ENCODE results near the gene PIEZO1. TPM values are rescaled to one million over a fixed set of nuclear protein-coding genes. Genes with fewer than 3 reads are reported as not detected.

Gene PIEZO1
- polyA plus RNA-seq, 1 donor = 31.9 TPM

GRCh38 chr16:88768071-88768783, 16.8 kb downstream of the PIEZO1 start:
- DNase-seq = no peak

DNA sequence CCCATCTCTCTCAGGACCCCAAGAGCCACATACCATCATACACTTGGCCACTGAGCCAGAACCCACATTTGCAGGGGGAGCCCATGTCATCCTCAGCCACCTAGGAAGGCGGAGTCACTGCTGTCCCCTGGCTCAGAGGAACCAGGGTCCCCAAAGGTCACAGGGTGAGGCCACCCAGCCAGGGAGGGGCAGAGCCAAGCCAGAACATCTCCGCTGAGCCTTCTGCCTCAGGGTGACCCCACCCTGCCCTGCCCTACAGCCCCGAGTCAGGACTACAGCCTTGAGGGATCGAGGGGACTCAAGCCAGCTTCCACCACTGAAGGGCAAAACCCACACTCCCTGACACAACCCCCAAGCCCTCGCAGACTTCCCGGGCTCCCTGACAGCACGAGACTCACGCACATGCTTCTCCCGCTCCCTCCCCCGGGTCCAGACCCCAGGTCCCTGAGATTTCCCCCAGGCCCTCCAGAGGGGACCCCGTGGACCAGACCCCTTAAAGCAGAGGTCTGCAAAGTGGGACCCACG, 17.4 kb downstream of the PIEZO1 start:
- no peak for DNase-seq

GRCh38 chr16:88766975-88767374, 18.0 kb downstream of the PIEZO1 start:
- DNase-seq = no peak

DNA sequence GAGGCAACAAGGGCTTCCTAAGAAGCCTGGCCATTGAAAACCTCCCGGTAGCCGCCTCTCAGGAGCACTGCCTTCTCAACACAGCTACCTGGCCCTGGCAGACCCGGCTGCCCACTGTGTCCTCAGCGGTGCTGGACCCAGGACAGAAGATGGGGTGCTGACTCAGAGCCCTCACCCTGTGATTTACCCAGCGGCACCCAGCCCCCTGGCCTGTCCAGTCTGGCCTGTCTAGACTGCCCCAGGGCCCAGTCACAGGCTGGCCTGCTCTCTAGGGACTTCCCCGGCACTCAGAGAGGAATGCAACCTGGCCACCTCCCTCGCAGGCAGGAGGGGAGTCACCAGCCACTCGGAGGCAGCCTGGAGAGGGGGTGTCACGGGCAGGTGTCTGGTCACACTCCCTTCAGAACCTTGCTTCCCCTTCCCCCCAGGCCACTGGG, 20.1 kb downstream of the PIEZO1 start:
- no peak for DNase-seq

DNA sequence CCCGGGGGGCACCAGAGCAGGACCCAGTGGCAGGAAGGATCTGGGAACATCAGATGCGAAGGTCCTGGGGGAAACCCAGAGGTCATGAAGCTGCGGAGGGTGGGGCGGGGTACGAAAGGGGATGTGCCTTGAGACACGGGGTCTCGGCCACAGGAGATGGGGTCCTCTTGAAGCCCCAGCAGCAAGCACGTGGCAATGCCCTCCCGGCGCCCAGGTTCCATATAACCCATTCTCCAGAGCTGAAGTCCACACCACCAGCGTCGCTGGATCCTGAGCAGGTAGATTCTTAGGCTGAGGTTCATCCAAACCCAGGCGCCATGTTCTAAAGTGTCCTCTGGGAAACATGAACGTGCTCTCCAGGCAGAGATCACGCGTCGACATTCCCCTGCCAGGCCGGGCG, 20.9 kb downstream of the PIEZO1 start:
- no peak for DNase-seq

DNA sequence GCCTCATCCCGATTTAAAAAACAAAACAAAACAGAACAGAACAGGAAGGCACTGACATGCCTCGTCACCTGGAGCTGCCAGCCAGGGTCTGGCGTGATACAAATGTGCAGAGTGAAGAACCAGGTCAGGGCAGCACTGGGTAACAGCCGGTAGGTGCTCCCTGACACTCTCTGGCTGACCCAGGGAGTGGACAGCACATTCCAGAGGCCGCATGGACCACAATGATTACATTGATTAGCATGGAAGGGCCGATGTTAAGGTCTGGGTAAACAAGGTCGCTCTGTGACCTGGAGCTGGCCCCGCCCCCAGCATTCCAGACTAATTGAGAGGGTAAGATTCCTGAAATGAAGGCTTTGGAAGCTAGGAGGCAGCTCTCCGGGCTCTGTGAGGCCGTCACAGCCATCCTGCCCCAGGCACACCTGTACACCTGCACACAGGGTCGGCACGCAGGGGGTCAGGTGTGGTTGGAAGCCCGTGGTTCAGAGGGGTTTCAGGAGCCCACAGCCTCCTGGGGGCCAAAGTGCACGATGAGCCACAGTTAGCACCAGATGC, 21.4 kb downstream of the PIEZO1 start:
- no peak for DNase-seq

GRCh38 chr16:88762941-88763340, 22.1 kb downstream of the PIEZO1 start:
- no peak for DNase-seq

DNA sequence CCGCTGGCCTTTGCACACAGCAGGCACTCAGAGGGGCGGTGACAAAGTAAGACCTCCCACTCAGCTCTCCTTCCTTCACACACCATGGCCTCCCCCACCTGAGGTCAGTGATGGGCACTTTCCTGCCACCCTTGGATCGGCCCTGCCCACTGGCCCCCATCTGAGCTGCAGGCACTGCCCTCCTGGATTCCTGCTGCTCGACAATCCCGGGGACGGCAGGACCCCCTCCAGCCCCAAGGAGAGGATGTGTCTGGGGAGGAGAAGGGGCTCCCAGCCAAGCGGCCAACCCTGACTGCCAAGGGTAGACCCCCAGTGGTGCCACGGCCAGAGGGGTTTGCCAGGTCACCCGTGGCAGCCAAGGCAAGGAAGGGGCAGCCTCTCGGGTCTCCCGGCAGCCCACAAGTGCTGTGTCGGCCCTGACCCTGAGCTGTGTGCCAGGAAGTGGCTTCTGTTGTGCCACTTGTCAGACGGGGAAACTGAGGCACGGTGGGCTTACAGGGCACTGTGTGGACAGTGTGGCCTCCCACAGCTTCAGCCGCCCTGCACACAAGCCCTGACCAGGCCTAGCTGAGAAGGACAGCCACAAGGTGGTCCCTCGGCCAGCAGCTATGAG, 22.7 kb downstream of the PIEZO1 start:
- no peak for DNase-seq

DNA sequence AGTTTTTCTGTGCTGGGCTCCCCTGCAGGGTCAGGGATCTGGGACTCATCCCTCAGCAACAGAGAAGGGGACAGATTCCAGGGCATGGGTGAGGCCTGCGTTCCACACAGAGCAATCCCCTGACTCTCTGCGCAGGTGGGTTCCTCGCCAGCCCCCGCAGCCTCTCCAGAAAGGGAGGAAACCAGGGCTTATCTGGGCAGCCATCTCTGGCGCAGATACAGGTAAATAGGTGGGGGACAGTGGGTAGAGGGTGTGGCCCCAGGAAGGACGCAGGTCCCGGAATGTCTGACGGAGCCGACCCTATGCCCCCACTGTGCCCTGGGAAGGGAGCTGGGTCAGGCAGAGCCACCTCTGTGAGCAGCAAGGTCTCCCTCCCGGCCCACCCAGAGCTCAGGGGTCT, 23.2 kb downstream of the PIEZO1 start:
- no peak for DNase-seq

DNA sequence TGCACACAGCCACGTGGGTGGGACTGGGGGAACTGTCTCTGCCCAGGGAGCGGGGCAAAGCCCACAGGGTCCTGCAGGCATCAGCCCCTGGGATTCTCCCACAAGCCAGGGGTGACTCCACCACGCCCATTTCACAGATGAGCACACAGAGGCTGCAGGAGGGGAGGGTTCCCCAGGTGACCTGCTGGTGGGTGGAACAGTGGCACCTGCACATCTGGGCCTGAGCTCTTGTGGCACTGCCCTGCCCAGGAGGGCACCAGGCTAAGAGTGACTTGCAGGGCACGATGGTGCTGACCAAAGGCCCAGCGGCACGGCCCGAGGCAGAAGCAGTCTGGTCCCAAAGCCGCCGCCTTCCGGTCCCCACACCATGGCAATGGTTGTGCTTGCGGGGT, 23.9 kb downstream of the PIEZO1 start:
- no peak for DNase-seq

DNA sequence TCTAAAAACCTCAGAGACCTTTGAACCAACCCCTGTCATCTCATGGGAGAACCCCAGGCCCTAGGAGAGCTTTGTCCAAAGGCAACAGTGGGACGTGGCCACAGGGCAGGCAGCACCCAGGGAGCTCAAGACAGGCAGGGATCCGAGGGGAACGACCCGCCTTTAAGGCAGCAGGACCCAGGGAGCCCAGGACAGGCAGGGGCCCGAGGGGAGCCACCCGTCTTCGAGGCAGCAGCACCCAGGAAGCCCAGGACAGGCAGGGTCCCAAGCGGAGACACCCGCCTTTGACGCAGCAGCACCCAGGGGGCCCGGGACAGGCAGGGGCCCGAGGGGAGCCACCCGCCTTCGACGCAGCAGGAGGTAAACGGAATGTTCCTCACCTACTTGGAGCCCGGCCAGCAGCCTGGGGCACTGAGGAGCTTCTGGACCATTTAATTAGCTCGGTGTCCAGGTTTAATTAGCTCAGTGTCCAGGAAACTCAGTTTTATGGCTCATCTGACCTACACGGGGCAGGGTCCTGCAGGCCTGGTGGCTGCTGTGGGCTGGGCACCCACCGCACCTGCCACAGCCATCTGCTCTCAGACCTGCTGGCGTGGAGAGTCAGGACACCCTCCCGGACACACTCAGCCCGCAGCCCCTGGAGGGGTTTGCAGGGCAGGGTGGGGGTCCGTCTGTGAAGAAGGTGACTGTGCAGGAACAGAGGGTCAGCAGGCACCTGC, 24.4 kb downstream of the PIEZO1 start:
- DNase-seq = no peak

DNA sequence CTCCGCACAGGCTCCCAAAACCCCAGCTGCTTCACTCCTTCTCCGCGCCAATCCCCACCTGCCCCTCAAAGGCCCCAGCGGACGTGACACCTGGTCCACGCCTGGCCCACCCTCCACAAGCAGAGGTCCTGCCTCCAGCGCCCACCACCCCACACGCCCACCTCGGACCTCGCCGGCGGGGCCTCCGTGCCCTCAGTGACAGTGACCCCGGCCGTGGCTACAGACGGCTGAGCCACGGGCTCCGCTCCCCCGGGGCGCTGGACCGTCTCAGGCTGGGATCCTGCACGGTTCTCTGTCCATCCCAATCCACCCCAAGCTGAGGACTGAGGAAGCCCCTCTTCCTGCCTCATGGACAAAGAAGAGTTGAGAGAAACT, 25.1 kb downstream of the PIEZO1 start:
- DNase-seq = no peak

- no peak for DNase-seq
Measured at GRCh38 chr16:88759245-88759975, 25.6 kb downstream of the PIEZO1 start.

GRCh38 chr16:88758944-88759244, 26.1 kb downstream of the PIEZO1 start:
- no peak for DNase-seq

DNA sequence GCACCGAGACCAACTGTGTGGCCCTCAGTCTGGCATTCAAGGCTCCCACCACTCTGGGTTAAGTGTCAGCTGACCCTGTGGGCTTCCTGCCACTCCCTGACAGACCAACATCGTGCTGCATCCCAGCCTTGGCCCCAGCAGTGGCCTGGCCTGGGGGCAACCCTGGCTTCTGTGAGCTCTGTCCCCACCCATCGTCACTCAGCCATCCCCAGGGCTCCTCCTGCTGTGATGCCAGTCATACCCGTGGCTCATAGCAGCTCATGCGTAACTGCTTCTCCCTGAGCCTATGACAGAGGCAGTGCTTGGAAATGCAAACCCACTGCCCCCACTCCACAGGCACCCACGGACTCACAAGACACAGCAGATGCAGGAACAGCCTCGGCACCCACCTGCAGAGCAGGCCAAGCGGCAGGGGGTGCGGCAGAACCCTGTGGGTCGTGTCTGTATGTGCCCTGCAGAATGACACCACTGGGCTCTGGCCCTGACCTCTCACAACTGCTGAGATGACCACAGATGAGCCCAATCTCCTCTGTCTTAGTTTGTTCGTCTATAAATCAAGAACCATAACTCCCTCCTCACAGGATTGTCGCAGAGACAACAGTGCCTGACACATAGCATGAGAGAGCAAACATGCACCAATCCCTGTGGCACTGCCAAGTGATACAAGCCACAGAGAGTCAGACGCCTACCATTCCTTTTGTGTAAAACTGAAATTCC, 26.6 kb downstream of the PIEZO1 start:
- no peak for DNase-seq

DNA sequence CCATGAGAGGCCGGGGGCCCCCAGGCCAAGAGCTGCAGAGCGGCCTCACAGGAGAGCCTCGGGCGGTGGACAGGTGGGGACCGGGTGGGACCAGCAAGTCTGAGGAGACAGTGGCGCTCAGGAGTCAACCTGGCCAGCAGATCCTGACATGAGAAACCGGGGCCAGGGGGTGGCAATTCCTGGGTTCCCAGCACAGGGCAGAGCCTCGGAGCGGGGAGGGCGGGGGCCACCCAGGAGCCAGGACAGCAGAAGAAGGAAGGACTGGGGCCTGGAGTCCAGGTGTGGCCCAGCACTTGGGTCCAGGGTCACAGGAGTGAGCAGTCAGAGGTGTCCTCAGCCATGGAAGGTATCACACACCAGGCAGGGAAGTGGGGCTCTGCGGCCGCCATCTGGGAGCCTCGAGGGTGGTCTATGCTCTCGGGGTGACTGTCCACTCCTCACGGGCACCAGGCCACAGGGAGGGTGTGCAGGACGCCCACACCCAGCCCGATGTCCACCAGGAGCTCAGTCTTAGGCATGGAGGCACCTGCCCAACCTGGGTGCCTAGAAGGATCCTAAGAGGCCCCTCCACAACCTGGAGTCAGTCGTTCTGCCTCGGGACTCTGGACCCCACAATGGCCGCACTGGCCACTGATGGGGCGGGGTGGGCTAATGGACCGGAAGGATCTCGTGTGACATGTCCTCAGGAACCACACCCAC, 29.1 kb downstream of the PIEZO1 start:
- no peak for DNase-seq

DNA sequence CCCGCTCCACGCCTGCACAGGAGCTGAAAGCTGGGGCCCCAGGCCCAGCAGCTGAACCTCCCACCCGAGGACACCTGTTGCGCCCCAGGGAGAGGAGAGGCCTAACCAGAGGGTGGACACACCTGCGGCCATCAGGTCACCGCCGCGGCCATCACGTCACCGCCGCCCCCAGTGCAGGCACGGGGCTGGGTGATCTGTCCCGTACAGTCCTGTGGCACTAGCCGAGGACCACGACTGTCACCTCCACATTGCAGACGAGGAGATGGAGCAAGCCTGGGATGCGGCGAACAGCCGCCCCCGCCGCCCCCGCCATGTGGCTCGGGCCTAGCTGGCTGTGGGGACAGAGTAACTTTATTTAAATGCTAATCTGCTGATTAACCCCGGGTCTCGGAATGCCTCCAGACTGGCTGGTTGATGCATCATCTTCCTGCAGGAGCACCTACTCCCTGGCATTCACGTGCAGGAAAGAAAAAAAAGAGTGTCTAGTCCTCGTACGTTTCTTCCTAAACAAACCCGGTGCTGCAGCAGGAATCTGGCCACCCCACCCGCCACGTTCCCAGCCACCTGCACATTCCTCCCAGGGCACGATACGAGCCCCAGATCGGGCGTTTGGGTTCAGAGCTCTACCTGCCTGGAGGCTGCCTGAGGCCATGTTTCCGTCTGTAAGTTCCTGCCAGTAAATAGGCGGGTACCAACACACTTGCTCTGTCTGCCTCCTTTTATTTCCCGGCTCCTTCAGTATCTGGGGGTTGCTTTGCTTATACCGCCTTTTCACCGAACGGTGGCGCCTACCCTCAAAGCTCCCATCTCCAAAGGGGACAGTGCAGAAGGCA, 29.9 kb downstream of the PIEZO1 start:
- DNase-seq = no peak

DNA sequence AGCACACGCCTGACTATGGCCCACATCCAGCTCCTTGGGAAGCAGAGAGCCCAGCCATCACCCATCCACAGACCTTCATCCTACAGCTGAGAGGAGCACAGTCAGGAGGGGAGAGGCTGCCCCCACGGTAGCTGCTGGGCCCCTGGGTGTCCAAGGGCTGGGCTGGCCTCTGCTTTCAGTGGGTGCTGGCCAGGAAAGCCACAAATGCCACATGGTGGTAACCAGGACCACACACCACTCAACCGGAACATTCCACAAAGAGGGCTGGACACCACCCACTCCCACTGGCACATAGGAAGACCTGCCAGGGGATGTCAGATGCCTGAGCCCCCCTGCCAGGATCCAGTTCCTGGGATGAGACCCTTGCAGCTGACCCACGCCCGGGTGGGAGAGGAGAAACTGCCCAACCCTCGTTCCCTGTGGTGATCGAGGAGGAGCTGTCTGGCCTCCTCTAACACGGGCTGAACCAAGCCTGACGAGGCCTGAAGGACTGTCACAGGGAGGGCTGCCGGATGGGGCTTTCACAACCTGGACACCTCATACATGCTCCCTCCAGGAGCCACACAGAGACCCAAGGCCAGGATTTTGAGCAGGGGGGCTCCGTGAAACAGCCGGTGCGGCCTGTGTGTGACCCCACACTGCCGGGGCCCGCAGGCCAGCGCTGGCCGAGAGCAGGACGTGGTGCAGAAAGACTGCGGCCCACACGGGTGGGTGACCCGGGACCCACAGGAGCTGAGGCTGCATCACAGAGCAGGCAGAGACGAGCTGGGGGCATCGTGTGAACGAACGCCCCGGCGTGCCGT, 30.7 kb downstream of the PIEZO1 start:
- DNase-seq = no peak

DNA sequence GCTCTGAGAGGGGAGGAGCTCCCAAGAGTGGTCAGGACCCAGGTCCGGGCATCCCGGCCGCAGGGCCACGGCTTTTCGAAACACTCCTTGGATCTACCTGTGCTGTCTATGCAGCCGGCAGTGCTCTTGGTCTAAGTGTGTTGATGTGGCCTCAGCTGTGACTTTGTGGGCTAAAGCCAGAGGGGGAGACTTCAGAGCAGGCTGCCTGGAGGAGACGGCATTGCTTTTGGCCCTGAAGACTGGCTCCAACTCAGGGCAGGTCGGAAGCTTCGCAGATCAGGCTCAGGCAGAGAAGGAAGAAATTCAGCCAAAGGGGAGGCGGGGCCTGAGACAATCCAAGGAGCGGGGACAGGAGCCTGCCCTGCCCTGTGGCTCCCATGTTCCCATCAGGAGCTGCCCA, 31.4 kb downstream of the PIEZO1 start:
- no peak for DNase-seq

All from left kidney (tissue), 2 donors.